Middle frontal gyrus (tissue), 1 donor: Measurements from ENCODE around the gene SLC19A1.

ENCODE experiments used
- DNase-seq: peaks from one replicate; pipeline ENCODE4 v3.0.0-alpha.2; 2015; ENCODE audit warnings: low spot score; ENCODE audit errors: extremely low spot score

Gene SLC19A1

GRCh38 chr21:45468051-45468970 lies 73.9 kb downstream of the SLC19A1 start:
- no peak for DNase-seq

DNA sequence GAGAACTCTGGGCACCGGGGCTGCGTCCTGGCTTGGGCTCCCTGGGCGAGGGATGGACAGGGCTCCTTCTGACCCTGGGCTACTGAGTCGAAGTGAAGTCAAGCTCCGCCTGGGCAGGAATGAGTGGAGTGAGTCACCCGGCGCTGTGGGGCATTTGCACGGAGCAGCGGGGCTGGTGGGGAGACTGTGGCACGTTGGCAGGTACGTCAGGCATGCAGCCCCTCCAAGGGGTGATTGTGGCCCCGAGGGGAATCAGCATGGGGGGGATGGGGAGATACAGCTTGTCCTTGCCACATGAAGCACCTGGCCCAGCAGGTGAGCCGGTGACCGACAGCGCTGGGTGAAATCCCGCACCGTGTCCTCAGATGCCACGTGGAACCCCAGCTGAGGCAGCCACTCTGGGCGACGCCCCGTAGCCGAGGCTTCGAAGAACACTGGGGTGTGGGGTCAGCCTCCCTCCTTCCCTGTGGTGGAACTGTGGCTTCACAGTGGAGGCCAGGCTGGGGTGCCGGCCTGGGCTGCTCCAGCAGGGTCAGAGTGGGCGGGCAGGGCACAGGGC lies 74.9 kb downstream of the SLC19A1 start:
- no peak for DNase-seq

DNA sequence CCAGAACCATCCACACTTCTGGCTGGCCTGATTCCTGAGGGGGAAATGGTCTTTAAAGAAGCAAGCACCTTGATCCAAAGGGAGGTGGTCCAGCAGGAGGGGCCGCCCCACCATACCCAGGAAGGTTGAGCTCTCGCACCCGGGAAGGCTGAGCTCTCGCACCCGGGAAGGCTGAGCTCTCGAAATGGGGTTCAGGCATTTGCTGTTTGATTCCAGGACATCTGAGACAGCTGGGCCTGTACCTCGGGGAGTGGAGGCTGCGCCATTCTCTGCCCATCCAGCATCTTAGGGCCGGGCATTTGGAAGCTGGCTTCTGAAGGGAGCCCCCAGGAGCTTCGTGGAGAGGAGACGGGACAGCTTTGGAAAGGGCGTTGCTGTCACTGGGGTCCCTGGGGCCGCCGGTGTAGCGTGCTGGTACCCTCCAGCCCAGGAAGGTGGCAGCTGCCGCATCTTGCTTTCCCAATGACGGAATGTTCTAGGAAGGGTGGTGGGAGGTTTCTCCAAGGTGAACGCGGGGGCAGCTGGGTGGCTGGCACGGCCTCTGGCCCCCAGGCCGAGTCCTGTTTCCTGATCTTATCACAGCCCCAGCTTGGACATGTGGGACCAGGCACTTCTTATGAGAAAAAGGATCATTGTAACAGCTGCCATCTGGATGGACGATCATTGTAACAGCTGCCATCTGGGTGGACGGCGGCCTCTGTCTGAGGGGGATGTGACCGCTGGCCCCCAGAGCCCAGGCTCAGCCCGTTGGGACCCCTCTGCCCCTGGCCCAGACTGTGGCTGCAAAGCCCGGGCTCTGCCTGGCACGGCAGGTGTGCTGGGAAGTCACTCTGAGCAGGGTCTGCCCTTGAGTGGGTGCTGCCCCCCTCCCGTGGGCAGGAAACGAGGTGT lies 75.7 kb downstream of the SLC19A1 start:
- DNase-seq = no peak

- no peak for DNase-seq
Observed at GRCh38 chr21:45465611-45466329, 76.5 kb downstream of the SLC19A1 start.

DNA sequence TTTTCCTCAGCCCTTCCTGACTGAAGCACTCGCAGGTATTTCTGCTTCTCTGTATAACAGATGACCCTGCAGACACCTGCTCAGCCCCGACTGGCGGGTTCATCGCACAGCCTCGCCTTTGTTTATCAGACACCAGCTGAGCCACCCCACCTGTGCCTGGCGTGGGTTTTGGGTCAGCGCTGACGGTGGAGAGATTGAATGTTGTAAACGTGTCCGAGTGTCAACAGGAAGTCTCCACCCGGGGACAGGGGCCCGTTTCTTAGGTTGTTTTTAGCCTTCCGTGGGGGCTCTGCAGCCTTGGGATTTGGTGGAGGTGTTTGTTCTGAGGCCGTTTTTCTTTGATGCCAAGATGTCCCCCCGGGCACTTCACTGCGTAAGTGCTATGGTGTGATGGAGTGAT lies 77.1 kb downstream of the SLC19A1 start:
- DNase-seq = no peak

DNA sequence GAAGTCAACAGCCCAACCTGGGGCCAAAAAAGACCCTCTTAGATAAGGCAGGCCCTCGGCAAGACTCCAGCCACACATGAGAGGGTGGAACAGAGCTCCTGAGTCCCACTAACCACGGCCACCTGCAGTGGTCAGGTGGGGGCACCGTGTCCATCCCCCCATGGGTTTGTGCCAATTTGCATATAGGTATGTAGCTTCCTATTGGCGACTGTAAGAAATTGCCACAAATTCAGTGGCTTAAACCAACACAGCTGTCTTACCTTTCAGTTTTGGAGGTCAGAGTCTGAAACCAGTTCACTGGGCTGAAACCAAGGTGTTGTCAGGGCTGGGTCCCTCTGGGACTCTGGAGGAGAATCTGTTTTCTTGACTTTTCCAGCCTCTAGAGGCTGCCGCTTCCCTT lies 77.9 kb downstream of the SLC19A1 start:
- no peak for DNase-seq

DNA sequence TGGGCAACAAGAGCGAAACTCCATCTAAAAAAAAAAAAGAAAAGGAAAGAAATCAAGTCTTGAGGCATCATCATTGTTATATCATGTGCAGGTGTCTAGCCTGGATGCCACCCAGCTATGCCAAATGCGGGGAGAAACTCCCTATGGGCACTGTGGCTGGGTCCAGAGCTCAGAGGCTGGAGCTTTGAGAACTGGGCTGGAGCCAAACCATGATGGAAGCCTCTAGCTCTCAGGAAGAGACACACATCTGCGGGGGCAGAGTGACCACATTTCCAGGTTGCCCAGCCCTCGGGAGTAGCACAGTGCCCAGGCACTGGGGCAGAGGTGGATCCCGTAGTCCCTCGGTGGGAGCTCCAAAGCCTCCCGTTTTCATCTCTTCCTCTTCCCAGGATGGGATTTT lies 78.4 kb downstream of the SLC19A1 start:
- no peak for DNase-seq

- no peak for DNase-seq
Observed at GRCh38 chr21:45461806-45462341, 80.4 kb downstream of the SLC19A1 start.

GRCh38 chr21:45461369-45461750 lies 80.9 kb downstream of the SLC19A1 start:
- DNase-seq = no peak

DNA sequence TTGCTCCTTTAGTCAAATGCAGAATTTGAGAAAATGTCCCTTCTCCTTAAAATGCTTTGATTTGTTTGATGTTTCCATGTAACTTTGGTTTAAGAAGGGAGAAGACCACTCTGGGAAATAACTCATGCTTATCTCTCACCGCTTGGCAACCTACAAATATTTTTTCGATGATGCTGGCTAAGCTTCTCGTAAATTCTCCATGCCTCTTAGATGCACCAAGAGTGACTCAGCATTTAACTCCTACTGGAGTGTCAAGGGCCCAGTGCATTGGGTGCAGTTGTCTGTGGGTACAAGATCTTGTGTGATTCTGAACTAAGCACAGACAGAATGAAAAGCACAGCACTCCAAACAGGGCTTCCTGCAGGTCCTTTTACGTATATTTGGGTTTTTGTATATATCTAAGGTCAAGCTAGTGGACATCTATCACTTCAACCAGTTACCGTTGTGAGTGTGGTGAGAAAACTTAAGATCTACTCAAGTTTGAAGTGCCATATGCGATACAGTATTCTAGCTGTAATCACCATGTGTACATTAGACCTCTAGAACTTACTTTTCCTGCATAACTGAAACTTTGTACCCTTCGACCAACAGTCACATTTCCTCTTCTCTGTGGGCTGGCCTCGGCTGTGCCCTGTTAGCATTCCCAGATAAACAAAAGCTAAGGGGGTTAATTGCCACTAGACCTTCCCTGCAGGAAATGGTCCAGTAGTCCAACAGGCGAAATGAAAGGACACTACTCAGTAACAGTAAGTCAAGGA lies 81.5 kb downstream of the SLC19A1 start:
- DNase-seq = no peak

- DNase-seq = no peak
Observed at GRCh38 chr21:45460011-45460565, 82.2 kb downstream of the SLC19A1 start.

GRCh38 chr21:45459171-45460010 lies 82.8 kb downstream of the SLC19A1 start:
- no peak for DNase-seq

DNA sequence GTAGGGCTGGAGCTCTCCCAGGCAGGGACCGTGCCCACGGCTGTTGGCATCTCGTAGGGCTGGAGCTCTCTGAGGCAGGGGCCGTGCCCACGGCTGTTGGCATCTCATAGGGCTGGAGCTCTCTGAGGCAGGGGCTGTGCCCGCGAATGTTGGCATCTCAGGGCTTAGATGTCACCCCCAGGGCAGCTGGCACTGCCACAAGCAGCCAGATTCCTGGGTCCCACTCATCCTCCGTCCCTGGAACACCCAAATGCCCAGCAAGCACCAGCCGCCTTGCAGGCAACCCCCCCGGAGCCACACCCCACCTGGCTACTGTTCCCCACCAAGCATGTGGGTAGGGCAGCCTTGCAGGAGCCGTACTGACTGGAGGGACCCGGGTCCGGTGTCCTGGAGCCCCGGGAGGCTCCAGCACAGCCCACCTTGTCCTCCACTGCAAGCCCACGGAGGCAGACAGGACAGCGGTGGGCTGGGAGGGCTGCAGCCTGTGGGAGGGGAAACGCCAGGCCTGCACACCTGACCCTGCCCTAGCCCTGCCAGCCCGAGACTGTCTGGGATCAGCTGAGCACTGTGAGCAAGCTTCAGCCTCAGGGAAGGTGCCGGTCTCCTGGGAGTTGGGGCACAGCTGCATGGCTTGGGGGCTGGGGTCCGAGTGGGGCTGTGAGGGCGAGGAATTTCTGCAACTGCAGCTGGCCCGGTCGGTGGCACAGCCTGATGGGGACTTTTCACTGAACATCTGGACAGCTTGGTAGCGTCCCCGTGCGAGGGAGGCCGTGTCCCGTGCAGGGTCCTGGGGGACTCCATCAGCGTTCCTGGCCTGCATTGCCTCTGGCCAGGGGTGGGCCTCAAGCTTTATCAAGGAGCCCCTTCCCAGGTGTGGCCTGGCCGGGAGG lies 83.7 kb downstream of the SLC19A1 start:
- DNase-seq = no peak

- no peak for DNase-seq
Observed at GRCh38 chr21:45457832-45458172, 84.4 kb downstream of the SLC19A1 start.

DNA sequence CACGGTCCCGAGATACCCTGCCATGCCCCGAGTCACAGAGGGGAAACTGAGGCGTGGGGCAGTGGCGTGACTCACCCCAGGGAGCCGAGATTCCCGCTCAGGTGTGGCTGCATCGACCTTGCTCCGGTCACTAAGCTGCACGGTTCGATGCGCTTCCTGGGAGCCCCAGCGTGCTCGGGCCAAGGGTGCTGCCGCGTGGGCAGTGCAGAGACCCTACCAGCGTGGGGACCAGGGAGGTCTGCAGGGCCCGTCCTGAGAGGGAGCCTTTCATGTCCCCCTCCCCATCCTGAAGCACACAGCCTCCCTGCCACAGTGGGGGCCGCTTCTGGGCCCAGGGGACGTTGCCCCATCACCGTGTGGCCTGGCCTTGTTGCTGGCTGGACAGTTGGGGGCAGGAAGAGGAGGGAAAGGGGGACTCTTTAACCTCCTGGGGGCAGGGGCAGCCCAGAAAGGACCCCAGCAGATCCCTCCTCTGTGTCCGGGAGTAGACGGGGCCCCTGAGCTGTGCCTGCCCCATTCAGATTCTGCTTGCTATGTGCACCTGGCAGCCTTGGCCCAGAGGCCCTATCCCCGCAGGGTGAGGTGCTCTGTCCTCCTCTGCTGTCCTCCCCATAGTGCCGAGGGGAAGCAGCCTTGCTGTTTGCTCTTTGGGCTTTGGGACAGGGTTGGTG lies 84.9 kb downstream of the SLC19A1 start:
- DNase-seq = no peak

GRCh38 chr21:45456584-45457160 lies 85.6 kb downstream of the SLC19A1 start:
- no peak for DNase-seq
